GM06990 (cell line): ENCODE data around the gene IER5L.

Source experiments
- DNase-seq: peaks from one replicate; pipeline ENCODE4 v3.0.0-alpha.2; 2011; ENCODE audit not compliant: insufficient read length; ENCODE audit errors: extremely low read depth
- H3K27me3 ChIP-seq: replicated peaks from 2 replicates; pipeline ENCODE4 v1.6.0; 2011; ENCODE audit warnings: low read length; ENCODE audit not compliant: control insufficient read depth, insufficient read depth
- H3K36me3 ChIP-seq: 2 replicates; pipeline ENCODE4 v1.5.1; 2011; ENCODE audit warnings: low read length; ENCODE audit not compliant: control insufficient read depth, insufficient read depth
- H3K4me3 ChIP-seq: replicated peaks from 2 replicates; pipeline ENCODE4 v1.5.1; 2011; ENCODE audit warnings: low read depth, mild to moderate bottlenecking, control low read depth, low read length
- TF ChIP-seq, protein P1 (sequence below): IDR thresholded peaks from 2 replicates; pipeline ENCODE4 v1.5.1; 2011; ENCODE audit warnings: low read length, control low read depth, mild to moderate bottlenecking, inconsistent platforms; ENCODE audit not compliant: insufficient read depth, poor library complexity, severe bottlenecking

The IER5L gene

DNA sequence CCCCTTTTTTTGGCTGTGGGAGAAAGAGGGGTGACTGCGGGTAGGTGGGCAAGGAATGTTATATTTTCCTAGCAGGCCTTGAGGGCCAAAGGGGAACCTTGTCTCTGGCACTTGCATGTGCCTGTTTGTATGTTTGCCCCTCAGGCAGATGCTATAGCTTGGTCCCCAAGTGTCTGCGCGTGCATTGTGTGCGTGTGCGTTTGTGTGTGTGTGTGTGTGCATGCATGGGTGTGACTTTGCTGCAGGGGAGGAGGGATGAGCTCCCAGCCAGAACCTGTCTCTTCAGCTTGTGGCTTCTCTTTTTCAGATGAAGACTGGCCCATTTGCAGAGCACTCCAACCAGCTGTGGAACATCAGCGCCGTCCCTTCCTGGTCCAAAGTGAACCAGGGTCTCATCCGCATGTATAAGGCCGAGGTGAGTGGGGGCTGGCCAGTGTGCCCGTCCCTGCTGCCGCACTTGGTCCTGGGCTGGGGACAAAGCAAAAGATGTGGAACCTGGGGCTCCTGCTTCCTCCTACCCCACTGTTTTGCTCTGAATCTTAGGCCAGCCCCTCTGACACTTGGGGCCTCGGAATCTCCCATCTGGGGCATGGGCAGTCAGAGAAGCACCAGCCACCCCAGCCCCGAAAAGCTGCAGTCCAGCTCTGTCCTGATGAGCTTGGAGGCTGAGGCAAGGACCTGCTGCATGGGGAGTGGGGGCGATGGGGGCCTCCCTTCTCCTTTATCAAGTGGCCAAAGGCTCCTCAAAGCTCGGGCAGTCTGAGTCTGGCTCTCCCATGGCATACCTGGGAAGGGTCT lies 35.7 kb downstream of the IER5L start:
- no peaks in the 10 kb centered on the region for H3K27me3 ChIP-seq
- TF ChIP-seq, protein P1, sequence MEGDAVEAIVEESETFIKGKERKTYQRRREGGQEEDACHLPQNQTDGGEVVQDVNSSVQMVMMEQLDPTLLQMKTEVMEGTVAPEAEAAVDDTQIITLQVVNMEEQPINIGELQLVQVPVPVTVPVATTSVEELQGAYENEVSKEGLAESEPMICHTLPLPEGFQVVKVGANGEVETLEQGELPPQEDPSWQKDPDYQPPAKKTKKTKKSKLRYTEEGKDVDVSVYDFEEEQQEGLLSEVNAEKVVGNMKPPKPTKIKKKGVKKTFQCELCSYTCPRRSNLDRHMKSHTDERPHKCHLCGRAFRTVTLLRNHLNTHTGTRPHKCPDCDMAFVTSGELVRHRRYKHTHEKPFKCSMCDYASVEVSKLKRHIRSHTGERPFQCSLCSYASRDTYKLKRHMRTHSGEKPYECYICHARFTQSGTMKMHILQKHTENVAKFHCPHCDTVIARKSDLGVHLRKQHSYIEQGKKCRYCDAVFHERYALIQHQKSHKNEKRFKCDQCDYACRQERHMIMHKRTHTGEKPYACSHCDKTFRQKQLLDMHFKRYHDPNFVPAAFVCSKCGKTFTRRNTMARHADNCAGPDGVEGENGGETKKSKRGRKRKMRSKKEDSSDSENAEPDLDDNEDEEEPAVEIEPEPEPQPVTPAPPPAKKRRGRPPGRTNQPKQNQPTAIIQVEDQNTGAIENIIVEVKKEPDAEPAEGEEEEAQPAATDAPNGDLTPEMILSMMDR: no peak
- no peak overlapping the region for H3K4me3 ChIP-seq
- DNase-seq: no peak
- H3K36me3 ChIP-seq: peaks cover 14% of the 10 kb centered on the region

DNA sequence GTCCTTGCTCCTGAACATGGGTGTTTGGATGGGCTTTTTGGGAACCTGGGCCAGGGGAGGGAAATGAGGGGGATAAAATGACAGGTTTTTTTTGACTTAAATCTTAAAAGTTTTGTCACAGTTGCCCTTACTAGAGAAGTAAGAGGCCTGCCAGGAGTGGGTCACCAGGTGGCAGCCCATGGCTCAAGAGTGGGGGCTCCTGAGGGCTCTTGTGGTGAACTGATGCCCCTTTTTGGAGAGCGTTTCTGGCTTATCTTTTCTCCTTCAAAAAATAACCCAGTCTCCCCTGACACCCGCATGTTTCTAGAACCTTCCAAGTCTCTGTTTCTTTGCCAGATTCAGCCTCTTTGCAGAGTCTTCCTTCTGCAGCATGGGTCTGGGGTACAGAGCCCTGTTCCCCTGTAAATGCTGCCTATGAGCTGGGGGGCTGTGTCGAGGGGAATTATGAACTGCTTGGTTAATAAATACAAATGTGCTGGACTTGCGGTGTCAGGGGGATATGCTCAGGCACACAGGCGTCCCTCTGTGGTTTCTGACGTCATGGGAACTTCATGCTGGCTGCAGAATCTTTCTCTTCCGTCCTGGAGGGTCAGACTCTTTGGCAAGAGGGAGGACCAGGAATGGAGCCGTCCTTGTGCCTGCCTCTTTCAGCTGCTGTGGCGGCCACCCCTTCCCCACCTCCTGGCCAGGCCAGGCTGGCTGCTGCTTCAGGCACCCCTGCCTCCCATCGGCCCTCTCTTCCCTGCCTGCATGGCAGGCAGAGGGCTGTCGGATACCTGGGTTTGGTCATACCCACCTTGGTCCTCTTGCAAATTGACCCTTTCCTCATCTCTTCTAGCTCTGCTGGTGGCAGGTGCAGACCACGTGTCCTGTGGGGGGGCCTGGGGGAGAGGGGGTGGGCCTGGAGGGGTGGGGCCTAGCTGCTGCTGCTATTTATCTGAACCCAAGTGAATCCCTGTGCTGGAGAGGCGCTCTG lies 36.7 kb downstream of the IER5L start:
- TF ChIP-seq, protein P1: peak; percentile 13
- DNase-seq: peak; percentile 70
- H3K27me3 ChIP-seq: no peaks in the 10 kb centered on the region
- H3K4me3 ChIP-seq: peak overlapping the region; percentile 8
- H3K36me3 ChIP-seq: peaks cover 21% of the 10 kb centered on the region

DNA sequence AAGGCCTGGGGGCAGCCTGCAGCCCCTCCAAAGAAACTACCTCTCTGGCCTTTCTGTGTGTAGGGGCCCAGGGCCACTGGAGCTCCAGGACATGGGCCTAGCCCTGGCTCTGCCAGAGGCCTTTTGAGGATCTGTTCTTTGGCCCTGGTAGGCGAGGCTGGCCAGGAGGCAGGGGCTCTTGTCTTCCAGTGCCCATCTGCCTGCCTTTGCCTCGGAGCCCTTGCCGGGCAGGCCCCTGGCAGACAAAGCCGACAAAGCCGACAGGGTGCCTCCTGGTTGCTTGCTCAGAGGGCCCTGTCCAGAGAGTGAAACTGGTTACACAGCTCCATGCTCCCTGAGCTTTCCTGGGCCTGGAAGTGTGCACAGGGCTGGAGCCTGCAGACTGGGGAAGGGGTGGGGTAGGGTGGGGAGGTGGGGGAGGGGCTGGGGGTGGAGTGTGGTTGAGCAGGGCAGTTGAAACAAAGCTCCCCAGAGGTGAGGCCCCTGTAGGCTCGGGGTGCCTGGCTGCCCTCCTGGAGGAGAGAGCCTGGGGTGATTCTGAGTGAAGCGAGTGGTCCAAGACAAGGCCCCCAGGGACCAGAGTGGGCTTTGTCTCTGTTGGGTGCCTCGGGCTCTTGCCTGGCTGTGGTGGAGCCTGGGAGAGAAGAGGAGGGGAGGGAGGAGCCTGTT lies 37.5 kb downstream of the IER5L start:
- H3K27me3 ChIP-seq: no peaks in the 10 kb centered on the region
- H3K36me3 ChIP-seq: peaks cover 22% of the 10 kb centered on the region
- TF ChIP-seq, protein P1: no peak
- peak; percentile 30 for DNase-seq
- peak overlapping the region; percentile 52 for H3K4me3 ChIP-seq

DNA sequence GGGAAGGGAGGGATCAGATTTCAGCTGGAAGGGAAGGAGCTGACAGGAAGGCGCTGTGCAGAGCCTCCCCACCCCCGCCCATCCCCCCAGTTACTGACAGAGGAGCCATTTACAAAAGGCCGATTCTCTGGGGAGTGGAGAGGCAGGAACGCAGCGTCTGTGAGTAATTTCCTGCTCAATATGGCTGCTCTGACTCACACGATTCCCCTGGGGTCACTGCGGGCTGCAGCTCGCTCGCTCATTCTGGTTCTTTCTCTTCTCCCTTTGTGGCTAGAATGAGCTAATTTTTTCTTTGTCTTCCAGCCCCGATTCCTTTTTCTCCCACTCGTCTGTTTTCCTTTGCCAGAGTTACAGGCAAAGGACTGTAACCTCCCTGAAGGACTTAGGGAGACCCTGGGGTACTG lies 38.1 kb downstream of the IER5L start:
- Histone ChIP-seq H3K36me3 (peaks cover 22% of the 10 kb centered on the region), H3K4me3 (peak overlapping the region; percentile 52), H3K27me3 (no peaks in the 10 kb centered on the region)
- DNase-seq: peak; percentile 85
- TF ChIP-seq, protein P1: no peak

DNA sequence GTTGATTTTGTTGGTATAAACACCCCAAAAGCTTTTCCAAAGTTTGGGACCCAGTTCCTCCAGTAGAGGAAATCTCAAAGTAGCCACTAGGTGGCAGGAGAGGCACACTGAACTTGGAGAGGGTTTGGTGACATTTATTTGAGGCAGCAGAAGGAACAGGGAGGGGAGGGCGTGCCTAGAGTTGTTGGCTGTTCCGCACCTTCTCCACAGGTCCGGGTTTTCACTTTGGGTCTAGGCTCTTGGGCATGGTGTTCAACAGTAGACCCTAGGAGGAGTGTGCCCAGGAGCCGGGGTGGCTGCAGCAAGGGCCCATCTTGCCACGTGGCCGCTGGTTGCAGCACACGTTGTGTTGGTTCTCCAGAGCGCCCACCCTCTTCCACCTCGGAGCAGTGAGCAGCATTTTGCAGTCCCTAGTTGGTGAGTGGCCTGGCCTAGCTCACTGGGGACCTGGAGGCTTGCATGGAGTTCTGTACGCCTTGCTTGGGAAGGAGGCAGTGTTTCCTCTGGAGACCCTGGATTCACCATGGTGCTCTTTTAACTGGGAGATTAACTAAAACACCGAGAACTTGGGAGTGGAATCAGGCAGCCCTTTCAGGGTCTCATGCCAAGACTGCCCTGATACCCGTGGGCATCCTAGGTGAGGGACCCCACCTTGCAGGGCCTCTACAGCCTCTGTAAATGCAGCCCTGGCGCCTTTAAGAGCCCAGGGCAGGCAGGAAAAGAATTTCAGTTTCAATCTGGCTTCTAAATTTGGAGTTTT lies 38.6 kb downstream of the IER5L start:
- TF ChIP-seq, protein P1: peak; percentile 84
- peak; percentile 76 for DNase-seq
- Histone ChIP-seq H3K27me3 (no peaks in the 10 kb centered on the region), H3K4me3 (peak overlapping the region; percentile 52), H3K36me3 (peaks cover 22% of the 10 kb centered on the region)
